Measurements from ENCODE around the gene COL8A1.

COL8A1 gene

GRCh38 chr3:99760031-99760430 is 121.6 kb downstream of the COL8A1 start:
- TF ChIP-seq EZH2phosphoT487 (IDR thresholded peaks at IDR 0.05; ENCODE audit: low read depth) (no peak), CTCF (IDR thresholded peaks at IDR 0.05; ENCODE audit: low read depth, low read length) (no peak)
- H3K27ac ChIP-seq (ENCODE audit: low read length) = no peak overlapping the region
- H3K27me3 ChIP-seq (ENCODE audit: low read depth, low read length) = peaks cover 25% of the 10 kb centered on the region
- no peak overlapping the region for H2AFZ ChIP-seq (ENCODE audit: low read depth, low read length)
- H3K4me1 ChIP-seq (ENCODE audit: low read length) = no peaks in the 10 kb centered on the region
- no peaks in the 10 kb centered on the region for H4K20me1 ChIP-seq (ENCODE audit: insufficient read depth, low read length)
- H3K4me2 ChIP-seq (ENCODE audit: low read length) = no peak overlapping the region
- H3K9ac ChIP-seq (ENCODE audit: low read length) = no peak overlapping the region
- no peak overlapping the region for H3K4me3 ChIP-seq (ENCODE audit: low read length)
- no peaks in the 10 kb centered on the region for H3K36me3 ChIP-seq (replicated peaks; ENCODE audit: low read depth, low read length)
- H3K9me3 ChIP-seq (ENCODE audit: insufficient read depth, low read length) = no peaks in the 10 kb centered on the region
- no peaks in the 10 kb centered on the region for H3K79me2 ChIP-seq (ENCODE audit: low read length)

- no peaks in the 10 kb centered on the region for H3K36me3 ChIP-seq (replicated peaks; ENCODE audit: low read depth, low read length)
- no peak overlapping the region for H3K4me2 ChIP-seq (ENCODE audit: low read length)
- no peaks in the 10 kb centered on the region for H3K9me3 ChIP-seq (ENCODE audit: insufficient read depth, low read length)
- no peaks in the 10 kb centered on the region for H3K79me2 ChIP-seq (ENCODE audit: low read length)
- H4K20me1 ChIP-seq (ENCODE audit: insufficient read depth, low read length) = no peaks in the 10 kb centered on the region
- no peak overlapping the region for H3K9ac ChIP-seq (ENCODE audit: low read length)
- no peak overlapping the region for H3K27ac ChIP-seq (ENCODE audit: low read length)
- H3K27me3 ChIP-seq (ENCODE audit: low read depth, low read length) = peaks cover 23% of the 10 kb centered on the region
- no peak for TF ChIP-seq EZH2phosphoT487 (IDR thresholded peaks at IDR 0.05; ENCODE audit: low read depth)
- TF ChIP-seq CTCF (IDR thresholded peaks at IDR 0.05; ENCODE audit: low read depth, low read length) = no peak
- no peak overlapping the region for H3K4me3 ChIP-seq (ENCODE audit: low read length)
- H2AFZ ChIP-seq (ENCODE audit: low read depth, low read length) = 0 out of 2 replicates have a peak overlapping the region, but pooled peaks have one; percentile 3
- H3K4me1 ChIP-seq (ENCODE audit: low read length) = no peaks in the 10 kb centered on the region
These were observed 122.2 kb downstream of the COL8A1 start for GRCh38 chr3:99760629-99761028.

GRCh38 chr3:99761415-99762165 is 123.2 kb downstream of the COL8A1 start:
- Histone ChIP-seq H3K4me2 (ENCODE audit: low read length) (no peak overlapping the region), H3K79me2 (ENCODE audit: low read length) (no peaks in the 10 kb centered on the region), H3K36me3 (replicated peaks; ENCODE audit: low read depth, low read length) (no peaks in the 10 kb centered on the region), H3K9ac (ENCODE audit: low read length) (no peak overlapping the region), H3K27ac (ENCODE audit: low read length) (no peak overlapping the region), H3K4me1 (ENCODE audit: low read length) (no peaks in the 10 kb centered on the region), H2AFZ (ENCODE audit: low read depth, low read length) (no peak overlapping the region), H3K27me3 (ENCODE audit: low read depth, low read length) (peaks cover 19% of the 10 kb centered on the region), H4K20me1 (ENCODE audit: insufficient read depth, low read length) (no peaks in the 10 kb centered on the region), H3K9me3 (ENCODE audit: insufficient read depth, low read length) (no peaks in the 10 kb centered on the region), H3K4me3 (ENCODE audit: low read length) (no peak overlapping the region)
- TF ChIP-seq EZH2phosphoT487 (IDR thresholded peaks at IDR 0.05; ENCODE audit: low read depth) (no peak), CTCF (IDR thresholded peaks at IDR 0.05; ENCODE audit: low read depth, low read length) (no peak)

- H3K9ac ChIP-seq (ENCODE audit: low read length) = no peak overlapping the region
- no peaks in the 10 kb centered on the region for H3K36me3 ChIP-seq (replicated peaks; ENCODE audit: low read depth, low read length)
- no peaks in the 10 kb centered on the region for H3K4me1 ChIP-seq (ENCODE audit: low read length)
- no peak overlapping the region for H3K4me3 ChIP-seq (ENCODE audit: low read length)
- peaks cover 13% of the 10 kb centered on the region; the same call in 1 of the 2 replicates for H3K27me3 ChIP-seq (ENCODE audit: low read depth, low read length)
- H3K79me2 ChIP-seq (ENCODE audit: low read length) = no peaks in the 10 kb centered on the region
- no peak overlapping the region for H2AFZ ChIP-seq (ENCODE audit: low read depth, low read length)
- no peak for TF ChIP-seq EZH2phosphoT487 (IDR thresholded peaks at IDR 0.05; ENCODE audit: low read depth)
- no peaks in the 10 kb centered on the region for H3K9me3 ChIP-seq (ENCODE audit: insufficient read depth, low read length)
- H3K4me2 ChIP-seq (ENCODE audit: low read length) = no peak overlapping the region
- no peak overlapping the region for H3K27ac ChIP-seq (ENCODE audit: low read length)
- H4K20me1 ChIP-seq (ENCODE audit: insufficient read depth, low read length) = no peaks in the 10 kb centered on the region
These were observed 124.5 kb downstream of the COL8A1 start for GRCh38 chr3:99762901-99763300.
